AG20443 (cell line): ENCODE measurements around the gene HSPA2.
A peak's percentile ranks its signal among the peaks of the same experiment; 100 is the strongest.
"Not testable (repeated sequence)": the region's sequence is repeated elsewhere in the genome, so short reads cannot be mapped to it uniquely, and the experiment has no call there.

Experiments used
- DNase-seq: peaks from one replicate; pipeline ENCODE4 v3.0.0; 2012; ENCODE audit warnings: low spot score, mixed read lengths

Gene HSPA2

DNA sequence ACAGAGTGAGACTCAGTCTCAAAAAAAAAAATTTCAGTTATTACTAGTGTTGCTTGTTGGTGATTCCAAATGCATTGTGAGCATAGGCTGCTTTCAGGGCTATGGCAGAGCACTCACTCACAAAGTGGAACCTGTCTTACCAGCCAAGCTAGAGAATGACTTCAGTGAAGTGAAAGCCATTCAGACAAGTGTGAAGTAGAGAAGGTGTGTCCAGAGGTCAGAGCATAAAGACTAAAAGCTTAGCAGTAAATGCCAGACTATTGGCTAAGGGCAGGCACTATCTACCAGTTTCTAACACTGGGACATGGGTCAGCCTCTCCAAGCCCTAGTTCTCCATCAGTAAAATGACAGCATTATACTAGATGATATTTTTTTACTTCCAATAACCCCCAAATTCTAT is 21.9 kb downstream of the HSPA2 start:
- no peak for DNase-seq

DNA sequence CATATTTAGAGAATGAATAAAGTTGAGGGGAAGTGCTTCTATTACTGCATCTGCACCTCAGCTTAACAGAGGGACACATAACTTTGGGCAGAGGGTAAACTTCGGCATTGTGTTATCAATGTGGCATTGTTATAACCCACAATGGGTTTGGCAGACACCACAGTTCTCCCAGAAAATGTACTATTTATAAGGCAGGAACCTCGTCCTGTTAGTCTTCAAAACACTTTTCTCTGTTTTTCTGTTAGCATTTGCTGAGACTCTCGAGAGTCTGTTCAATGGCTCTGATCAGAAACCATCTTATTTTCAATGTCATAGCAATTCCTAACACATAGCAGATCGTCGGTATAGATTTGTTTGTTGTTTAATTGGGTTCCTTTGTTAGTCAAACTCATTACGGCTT is 23.2 kb downstream of the HSPA2 start:
- no peak for DNase-seq

- DNase-seq = peak; percentile 49
These were observed 26.1 kb downstream of the HSPA2 start for GRCh38 chr14:64566651-64567122.

GRCh38 chr14:64569138-64569631 is 28.6 kb downstream of the HSPA2 start:
- peak; percentile 89 for DNase-seq

GRCh38 chr14:64569646-64570045 is 29.1 kb downstream of the HSPA2 start:
- not testable (repeated sequence) for DNase-seq

DNA sequence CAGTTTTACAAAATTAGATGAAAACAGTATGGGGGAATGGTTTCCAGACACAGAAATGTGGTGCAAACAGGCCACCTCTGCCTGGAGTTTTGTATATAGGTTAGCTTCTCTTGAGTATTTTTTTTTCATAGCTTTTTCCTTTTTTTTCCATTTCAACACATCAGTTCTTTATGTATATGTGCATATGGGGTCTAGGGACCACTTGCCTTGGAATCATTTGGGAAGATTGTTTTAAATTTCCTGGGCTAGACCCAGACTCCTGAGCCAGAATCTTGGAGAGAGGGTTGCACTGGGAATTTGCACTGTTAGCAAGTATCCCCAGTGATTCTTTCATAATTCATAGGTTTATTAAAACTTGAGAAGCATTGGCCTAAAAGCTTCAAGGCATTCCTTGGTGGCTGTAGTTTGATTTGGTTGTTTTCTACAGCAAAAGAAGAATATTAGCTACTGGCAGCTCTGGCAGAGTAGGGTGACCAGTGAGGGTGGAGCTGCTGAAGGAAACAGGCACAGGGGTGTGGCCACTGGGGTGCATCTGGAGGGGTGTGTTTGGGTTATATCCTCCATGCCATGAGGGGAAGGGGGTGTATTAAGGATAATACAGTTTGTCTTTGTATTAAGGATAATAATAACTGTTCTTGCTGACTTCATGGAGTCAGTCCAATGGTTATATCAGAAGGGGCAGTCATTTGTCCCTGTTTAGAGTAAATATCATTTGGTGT is 32.0 kb downstream of the HSPA2 start:
- no peak for DNase-seq

GRCh38 chr14:64573109-64573508 is 32.6 kb downstream of the HSPA2 start:
- no peak for DNase-seq

GRCh38 chr14:64574371-64575107 is 34.0 kb downstream of the HSPA2 start:
- DNase-seq = no peak

GRCh38 chr14:64577211-64577610 is 36.7 kb downstream of the HSPA2 start:
- DNase-seq = no peak

DNA sequence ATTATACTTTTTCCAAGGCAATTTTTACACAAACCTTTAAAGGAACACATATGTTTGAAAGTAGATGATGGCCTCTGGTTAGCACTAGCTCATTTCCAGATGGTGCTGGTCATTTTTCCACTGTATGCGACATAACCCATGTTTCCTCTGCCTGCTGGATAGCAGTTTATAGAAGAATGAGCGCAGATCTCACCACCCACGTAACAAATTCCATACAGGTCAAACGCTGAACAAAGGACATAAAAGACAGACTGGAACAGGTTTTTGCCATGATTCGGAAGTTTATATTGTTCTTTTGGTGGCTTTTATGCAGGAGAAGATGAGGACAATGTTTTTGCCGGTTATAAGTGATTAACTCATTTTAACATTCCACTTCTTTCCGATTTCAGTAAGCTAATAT is 39.9 kb downstream of the HSPA2 start:
- no peak for DNase-seq

DNA sequence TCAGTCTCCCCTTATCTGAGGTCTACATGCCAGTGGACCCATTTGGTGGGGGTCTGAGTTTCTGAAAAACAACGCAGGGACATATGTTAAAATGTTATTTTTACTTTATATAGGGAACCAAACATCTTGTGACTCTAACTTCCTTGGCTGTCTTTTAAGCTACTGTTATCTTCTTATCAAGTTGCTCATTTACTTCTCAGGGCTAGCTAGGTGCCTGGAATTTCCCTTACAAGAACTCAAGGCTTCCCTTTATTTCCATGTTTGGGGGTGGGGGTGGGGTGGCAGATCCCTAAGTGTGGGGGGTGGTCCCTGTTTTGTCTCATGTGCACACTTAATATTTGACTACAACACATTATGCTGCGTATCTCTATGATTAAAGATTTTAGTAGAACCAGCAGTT is 40.8 kb downstream of the HSPA2 start:
- DNase-seq = no peak

- DNase-seq = no peak
These were observed 41.3 kb downstream of the HSPA2 start for GRCh38 chr14:64581817-64582216.

- no peak for DNase-seq
These were observed 43.6 kb downstream of the HSPA2 start for GRCh38 chr14:64584190-64584589.

GRCh38 chr14:64591809-64592208 is 51.3 kb downstream of the HSPA2 start:
- DNase-seq = no peak
